ENCODE data around the gene NUP153.
A peak's percentile ranks its signal among the peaks of the same experiment; 100 is the strongest.

Gene NUP153

DNA sequence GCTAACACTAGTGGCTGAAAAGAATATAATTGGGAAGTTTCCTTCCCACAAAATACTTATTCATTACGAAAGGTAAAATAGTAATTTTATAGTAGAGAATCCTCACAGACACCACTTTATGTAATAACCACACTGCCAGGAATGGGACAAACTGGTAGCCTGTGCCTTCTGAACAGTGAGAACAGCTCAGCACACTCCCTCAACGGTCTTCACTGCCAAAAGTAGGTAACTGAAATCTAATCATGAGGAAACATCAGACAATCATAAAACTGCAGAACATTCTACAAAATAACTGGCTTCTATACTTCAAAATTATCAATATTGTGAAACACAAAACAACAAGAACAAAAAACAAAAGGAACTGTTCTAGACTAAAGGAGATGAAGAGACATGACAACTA lies 44.1 kb downstream of the NUP153 start:
- no peak for DNase-seq (ENCODE audit: low spot score)

DNA sequence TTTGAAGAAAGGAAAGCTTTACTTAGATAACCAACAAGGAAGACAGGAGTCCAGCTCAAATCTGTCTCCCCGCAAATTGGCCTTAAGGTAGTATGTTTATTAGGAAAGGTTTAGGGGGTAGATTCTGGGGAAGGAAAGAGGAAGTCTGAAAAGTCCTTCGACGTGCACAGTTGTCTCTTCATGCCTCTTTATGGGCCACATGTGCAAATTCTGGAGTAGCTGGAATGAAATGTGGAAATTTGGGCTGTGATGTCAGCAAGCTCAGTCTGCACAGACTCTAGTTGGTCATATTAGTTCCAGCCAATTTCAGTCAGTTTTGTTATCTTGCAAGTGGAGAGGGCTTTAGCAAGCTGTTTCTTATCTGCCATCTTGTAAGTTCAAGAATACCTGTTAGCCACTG lies 50.1 kb downstream of the NUP153 start:
- DNase-seq (ENCODE audit: low spot score) = no peak

GRCh38 chr6:17656092-17656491 lies 50.6 kb downstream of the NUP153 start:
- peak; percentile 9 for DNase-seq (ENCODE audit: low spot score)

GRCh38 chr6:17653198-17653882 lies 53.4 kb downstream of the NUP153 start:
- DNase-seq (ENCODE audit: low spot score) = no peak

- no peak for DNase-seq (ENCODE audit: low spot score)
These were observed 55.9 kb downstream of the NUP153 start for GRCh38 chr6:17650656-17651309.

- DNase-seq (ENCODE audit: low spot score) = no peak
These were observed 58.0 kb downstream of the NUP153 start for GRCh38 chr6:17648745-17649144.

GRCh38 chr6:17640477-17640917 lies 66.2 kb downstream of the NUP153 start:
- no peak for DNase-seq (ENCODE audit: low spot score)

- peak; percentile 6 for DNase-seq (ENCODE audit: low spot score)
These were observed 68.5 kb downstream of the NUP153 start for GRCh38 chr6:17638212-17638715.

- DNase-seq (ENCODE audit: low spot score) = no peak
These were observed 71.2 kb downstream of the NUP153 start for GRCh38 chr6:17635568-17635967.

DNA sequence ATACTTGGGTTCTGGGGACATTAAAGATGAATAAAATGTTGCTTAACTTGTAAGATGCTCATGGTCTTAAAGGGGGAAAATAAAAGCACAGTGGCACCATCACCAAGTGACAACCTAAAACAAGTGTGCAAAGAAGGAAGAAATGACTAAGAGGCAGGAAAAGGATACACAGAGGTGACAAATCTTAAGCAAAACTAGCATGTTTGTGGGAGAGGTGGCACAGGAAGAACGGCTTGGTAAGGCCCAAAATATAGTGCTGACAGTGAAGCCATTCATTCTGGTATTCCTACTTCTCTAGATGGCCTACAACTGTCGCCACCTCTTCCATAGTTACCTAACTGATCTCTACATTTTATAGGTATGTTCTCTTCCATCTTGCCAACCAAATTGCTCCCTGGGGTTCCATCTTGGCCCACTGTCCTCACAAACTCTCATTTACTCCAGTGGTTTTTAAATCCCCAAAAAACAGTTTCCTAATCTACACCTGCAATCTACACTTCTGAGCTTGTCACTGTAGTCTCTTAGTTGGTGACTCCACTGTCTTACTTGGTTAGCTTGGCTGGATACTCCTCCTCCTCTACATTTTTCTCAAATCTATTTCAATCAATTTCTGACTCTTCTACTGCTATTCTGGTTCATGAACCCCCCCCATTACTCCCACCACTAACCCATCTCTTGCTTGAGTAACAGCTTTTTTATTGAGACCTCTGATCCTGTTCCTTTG lies 73.1 kb downstream of the NUP153 start:
- no peak for DNase-seq (ENCODE audit: low spot score)

DNA sequence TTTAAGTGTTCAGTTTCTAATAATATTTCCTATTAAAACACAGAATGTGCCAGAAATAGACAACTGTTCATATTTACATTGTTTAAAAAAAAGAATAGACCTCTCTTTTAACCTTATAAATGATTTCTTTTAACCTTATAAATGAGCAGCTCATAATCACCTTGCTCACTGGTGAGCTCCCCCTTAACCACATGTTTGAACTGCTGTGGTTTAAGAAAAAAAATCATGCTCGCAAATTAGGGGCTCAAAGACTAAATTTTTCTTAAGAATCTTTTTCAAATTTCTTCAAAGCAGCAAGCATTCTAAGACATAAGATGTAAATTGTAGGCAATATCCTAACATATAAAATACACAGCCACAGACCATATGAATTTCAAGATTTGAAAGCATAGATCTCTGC lies 73.8 kb downstream of the NUP153 start:
- DNase-seq (ENCODE audit: low spot score) = no peak

DNA sequence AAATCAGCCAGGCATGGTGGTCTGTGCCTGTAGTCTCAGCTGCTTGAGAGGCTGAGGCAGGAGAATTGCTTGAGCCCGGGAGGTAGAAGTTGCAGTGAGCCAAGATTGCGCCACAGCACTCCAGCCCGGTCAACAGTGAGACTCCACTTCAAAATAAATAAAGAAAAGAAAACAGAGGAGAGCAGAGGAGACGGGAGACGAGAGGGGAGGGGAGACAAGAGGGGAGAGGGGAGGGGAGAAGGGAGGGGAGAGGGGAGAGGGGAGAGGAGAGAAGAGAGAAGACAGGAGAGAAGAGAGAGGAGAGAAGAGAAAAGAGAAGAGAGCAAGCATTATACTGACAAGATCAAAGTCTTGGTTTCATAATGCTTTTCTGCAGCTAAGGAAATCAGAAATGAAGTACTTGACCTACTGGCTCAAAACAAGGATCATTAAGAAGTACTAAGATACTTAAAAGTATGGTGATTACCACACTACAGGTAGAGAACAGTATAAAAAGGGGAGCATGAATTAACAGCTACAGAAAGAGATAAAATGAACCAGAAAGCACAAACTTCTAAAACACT lies 76.1 kb downstream of the NUP153 start:
- no peak for DNase-seq (ENCODE audit: low spot score)

- no peak for DNase-seq (ENCODE audit: low spot score)
These were observed 76.8 kb downstream of the NUP153 start for GRCh38 chr6:17629824-17630510.

GRCh38 chr6:17628873-17629272 lies 77.9 kb downstream of the NUP153 start:
- DNase-seq (ENCODE audit: low spot score) = no peak

DNA sequence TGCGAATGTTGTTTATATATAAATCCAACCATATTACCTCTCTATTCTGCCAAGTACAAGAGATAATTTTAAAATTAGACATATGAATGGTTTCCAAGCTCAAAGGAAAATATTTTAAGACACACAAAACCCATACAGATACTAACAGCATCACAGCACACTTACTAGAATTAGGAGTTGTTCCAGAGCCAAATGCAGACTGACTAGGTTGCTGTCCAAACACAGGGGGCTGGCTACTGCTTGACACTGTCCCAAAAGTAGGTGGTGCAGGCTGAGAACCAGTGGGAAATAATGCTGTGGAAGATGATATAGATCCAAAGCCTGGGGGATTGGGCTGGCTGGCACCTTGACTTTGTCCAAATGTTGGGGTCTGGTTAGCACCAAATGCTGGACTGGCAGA lies 82.3 kb downstream of the NUP153 start:
- DNase-seq (ENCODE audit: low spot score) = no peak

DNA sequence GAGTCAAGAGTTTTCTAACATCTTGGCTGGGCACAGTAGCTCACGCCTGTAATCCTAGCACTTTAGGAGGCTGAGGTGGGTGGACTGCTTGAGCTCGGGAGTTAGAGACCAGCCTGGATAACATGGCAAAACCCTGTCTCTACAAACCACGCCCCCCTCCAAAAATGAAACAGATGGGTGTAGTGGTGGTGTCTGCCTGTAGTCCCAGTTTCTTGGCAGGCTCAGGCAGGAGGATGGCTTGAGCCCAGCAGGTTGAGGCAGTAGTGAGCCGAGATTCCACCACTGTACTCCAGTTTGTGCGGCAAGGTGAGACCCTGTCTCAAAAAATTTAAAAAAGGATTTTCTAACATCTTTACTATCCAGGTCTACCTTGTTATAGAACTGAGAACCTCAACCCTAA lies 84.6 kb downstream of the NUP153 start:
- peak; percentile 10 for DNase-seq (ENCODE audit: low spot score)

GRCh38 chr6:17621003-17621402 lies 85.7 kb downstream of the NUP153 start:
- no peak for DNase-seq (ENCODE audit: low spot score)

DNA sequence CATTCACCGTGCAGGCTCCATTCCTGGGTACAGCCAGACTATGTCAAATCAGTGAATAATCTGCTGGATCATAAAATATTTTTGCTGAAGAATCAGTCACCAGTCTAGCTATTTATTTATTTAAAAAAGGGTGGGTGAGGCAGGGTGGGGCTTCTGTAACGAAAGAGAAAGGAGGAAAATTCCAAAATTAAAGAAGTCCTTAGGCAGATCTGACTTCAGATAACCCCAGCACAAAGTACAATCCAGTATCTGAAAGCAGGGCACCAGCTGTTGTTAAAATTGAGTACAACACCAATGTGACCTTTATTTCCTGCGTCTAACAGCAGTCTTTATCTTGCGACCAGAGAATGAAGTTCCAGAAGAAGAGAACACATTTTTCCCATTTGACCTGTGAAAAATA lies 90.9 kb downstream of the NUP153 start:
- DNase-seq (ENCODE audit: low spot score) = no peak

- no peak for DNase-seq (ENCODE audit: low spot score)
These were observed 94.7 kb downstream of the NUP153 start for GRCh38 chr6:17612048-17612447.

DNA sequence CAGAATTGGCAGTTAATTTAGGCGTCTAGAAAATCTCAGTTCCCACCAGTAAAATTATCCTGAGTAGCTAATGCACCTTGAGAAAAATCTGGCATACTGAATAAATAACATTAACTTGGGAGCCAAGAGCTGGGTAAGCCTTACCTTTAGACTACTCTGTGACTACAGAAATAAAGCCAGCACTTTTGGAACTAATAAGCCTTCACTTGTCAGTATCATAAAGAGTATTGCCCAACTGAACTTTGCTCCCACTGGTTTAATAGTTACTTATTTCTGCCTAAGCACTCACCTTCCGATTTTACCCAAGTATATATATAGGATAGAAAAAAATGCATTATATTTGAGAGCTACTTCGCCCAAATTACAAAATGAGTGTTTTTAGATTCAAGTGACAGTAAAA lies 95.9 kb downstream of the NUP153 start:
- DNase-seq (ENCODE audit: low spot score) = no peak

- DNase-seq (ENCODE audit: low spot score) = no peak
These were observed 100.1 kb downstream of the NUP153 start for GRCh38 chr6:17606606-17607005.

- no peak for DNase-seq (ENCODE audit: low spot score)
These were observed 103.8 kb downstream of the NUP153 start for GRCh38 chr6:17602888-17603287.

Data from GM03348 (cell line).